OCI-LY3 (cell line): ENCODE measurements around the gene PORCN.

Experiments
- H2AFZ ChIP-seq: fragments of 200-600, 300-600 bp; shearing (Covaris generic); 2 replicates; pipeline ENCODE4 v1.6.0; 2014; ENCODE audit warnings: antibody characterized with exemption, low read depth, low read length
- H3K27ac ChIP-seq: fragments of 200-600, 300-600 bp; sonication (generic); 2 replicates; pipeline ENCODE4 v1.5.1; 2014; ENCODE audit warnings: mild to moderate bottlenecking, low read length, moderate library complexity, mixed read lengths
- H3K27me3 ChIP-seq: fragments of 200-600, 300-600 bp; sonication (generic); 2 replicates; pipeline ENCODE4 v1.6.1; 2014; ENCODE audit warnings: low read depth, low read length, mixed read lengths
- H3K36me3 ChIP-seq: fragments of 200-600, 300-600 bp; sonication (generic); replicated peaks from 2 replicates; pipeline ENCODE3; 2014; ENCODE audit warnings: low read depth, low read length, mixed read lengths
- H3K4me1 ChIP-seq: fragments of 300-600, 200-600 bp; sonication (generic); 2 replicates; pipeline ENCODE4 v1.6.1; 2014; ENCODE audit warnings: low read length, mixed read lengths
- H3K4me2 ChIP-seq: fragments of 200-600, 300-600 bp; sonication (generic); 2 replicates; pipeline ENCODE4 v1.6.1; 2014; ENCODE audit warnings: low read length, mixed read lengths
- H3K4me3 ChIP-seq: fragments of 300-600, 200-600 bp; sonication (generic); 2 replicates; pipeline ENCODE4 v1.5.1; 2014; ENCODE audit warnings: antibody characterized with exemption, mild to moderate bottlenecking, low read length, moderate library complexity
- H3K79me2 ChIP-seq: fragments of 300-600, 200-600 bp; shearing (Covaris generic); 2 replicates; pipeline ENCODE4 v1.6.1; 2014; ENCODE audit warnings: mild to moderate bottlenecking, low read length, mixed read lengths
- H3K9ac ChIP-seq: fragments of 300-600, 200-600 bp; shearing (Covaris generic); 2 replicates; pipeline ENCODE4 v1.6.0; 2014; ENCODE audit warnings: mild to moderate bottlenecking, low read length, moderate library complexity
- H3K9me3 ChIP-seq: fragments of 200-600, 300-600 bp; shearing (Covaris generic); 2 replicates; pipeline ENCODE4 v1.6.1; 2014; ENCODE audit warnings: low read length, mixed read lengths; ENCODE audit not compliant: insufficient read depth
- H4K20me1 ChIP-seq: fragments of 200-600, 300-600 bp; sonication (generic); 2 replicates; pipeline ENCODE4 v1.6.1; 2016; ENCODE audit warnings: low read length, mixed read lengths; ENCODE audit not compliant: insufficient read depth
- EZH2phosphoT487 ChIP-seq: fragments of 200-600 bp; shearing (Covaris generic); IDR thresholded peaks from 2 replicates; pipeline ENCODE4 v1.6.1; 2018; ENCODE audit warnings: antibody characterized with exemption, mixed run types, low read depth
- TF ChIP-seq, protein P1 (sequence below): fragments of 200-600, 300-600 bp; sonication (generic); IDR thresholded peaks from 2 replicates; pipeline ENCODE4 v1.5.1; 2014; ENCODE audit warnings: antibody characterized with exemption, low read length, low read depth

Gene PORCN

DNA sequence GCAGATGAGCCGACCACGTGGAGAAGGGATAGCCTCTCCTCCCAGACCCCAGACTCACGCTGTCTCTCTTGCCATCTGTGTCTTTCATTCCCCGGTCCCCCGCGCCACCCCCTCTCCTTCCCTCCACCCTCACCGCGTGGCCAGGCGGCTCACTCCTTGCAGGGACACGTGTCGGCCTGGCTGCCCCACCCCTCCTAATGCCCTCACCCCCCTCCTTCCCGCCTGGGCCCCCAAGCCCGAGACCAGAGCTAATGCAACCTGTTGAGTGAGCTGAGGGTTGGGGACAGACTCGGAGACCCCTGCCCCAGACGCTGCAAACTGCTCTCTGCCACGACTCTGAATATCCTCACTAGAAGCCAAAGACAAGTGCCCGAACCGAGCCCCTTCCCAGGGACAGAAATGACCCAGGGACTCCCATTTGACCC is 40.5 kb upstream of the PORCN start:
- peak overlapping the region; percentile 95 for H3K4me2 ChIP-seq
- H3K27ac ChIP-seq = peak overlapping the region; percentile 66
- TF ChIP-seq, protein P1, sequence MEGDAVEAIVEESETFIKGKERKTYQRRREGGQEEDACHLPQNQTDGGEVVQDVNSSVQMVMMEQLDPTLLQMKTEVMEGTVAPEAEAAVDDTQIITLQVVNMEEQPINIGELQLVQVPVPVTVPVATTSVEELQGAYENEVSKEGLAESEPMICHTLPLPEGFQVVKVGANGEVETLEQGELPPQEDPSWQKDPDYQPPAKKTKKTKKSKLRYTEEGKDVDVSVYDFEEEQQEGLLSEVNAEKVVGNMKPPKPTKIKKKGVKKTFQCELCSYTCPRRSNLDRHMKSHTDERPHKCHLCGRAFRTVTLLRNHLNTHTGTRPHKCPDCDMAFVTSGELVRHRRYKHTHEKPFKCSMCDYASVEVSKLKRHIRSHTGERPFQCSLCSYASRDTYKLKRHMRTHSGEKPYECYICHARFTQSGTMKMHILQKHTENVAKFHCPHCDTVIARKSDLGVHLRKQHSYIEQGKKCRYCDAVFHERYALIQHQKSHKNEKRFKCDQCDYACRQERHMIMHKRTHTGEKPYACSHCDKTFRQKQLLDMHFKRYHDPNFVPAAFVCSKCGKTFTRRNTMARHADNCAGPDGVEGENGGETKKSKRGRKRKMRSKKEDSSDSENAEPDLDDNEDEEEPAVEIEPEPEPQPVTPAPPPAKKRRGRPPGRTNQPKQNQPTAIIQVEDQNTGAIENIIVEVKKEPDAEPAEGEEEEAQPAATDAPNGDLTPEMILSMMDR = no peak
- TF ChIP-seq EZH2phosphoT487 = no peak
- H3K36me3 ChIP-seq = peaks cover 15% of the 10 kb centered on the region
- peaks cover 18% of the 10 kb centered on the region for H3K4me1 ChIP-seq
- no peaks in the 10 kb centered on the region for H4K20me1 ChIP-seq
- peaks cover 52% of the 10 kb centered on the region for H3K79me2 ChIP-seq
- peak overlapping the region; percentile 39; the same call in 1 of the 2 replicates for H2AFZ ChIP-seq
- H3K9ac ChIP-seq = peak overlapping the region; percentile 98
- no peaks in the 10 kb centered on the region for H3K27me3 ChIP-seq
- peak overlapping the region; percentile 94 for H3K4me3 ChIP-seq
- H3K9me3 ChIP-seq = no peaks in the 10 kb centered on the region

- Histone ChIP-seq H2AFZ (peak overlapping the region; percentile 94), H3K4me2 (peak overlapping the region; percentile 95), H3K9me3 (no peaks in the 10 kb centered on the region), H3K36me3 (peaks cover 12% of the 10 kb centered on the region), H3K79me2 (peaks cover 49% of the 10 kb centered on the region), H3K4me3 (peak overlapping the region; percentile 94), H3K4me1 (peaks cover 18% of the 10 kb centered on the region), H3K27ac (peak overlapping the region; percentile 66), H3K9ac (peak overlapping the region; percentile 98), H3K27me3 (no peaks in the 10 kb centered on the region), H4K20me1 (no peaks in the 10 kb centered on the region)
- no peak for TF ChIP-seq EZH2phosphoT487
- TF ChIP-seq, protein P1 = peak; percentile 62
These were observed 39.8 kb upstream of the PORCN start for GRCh38 chrX:48468693-48469691.

DNA sequence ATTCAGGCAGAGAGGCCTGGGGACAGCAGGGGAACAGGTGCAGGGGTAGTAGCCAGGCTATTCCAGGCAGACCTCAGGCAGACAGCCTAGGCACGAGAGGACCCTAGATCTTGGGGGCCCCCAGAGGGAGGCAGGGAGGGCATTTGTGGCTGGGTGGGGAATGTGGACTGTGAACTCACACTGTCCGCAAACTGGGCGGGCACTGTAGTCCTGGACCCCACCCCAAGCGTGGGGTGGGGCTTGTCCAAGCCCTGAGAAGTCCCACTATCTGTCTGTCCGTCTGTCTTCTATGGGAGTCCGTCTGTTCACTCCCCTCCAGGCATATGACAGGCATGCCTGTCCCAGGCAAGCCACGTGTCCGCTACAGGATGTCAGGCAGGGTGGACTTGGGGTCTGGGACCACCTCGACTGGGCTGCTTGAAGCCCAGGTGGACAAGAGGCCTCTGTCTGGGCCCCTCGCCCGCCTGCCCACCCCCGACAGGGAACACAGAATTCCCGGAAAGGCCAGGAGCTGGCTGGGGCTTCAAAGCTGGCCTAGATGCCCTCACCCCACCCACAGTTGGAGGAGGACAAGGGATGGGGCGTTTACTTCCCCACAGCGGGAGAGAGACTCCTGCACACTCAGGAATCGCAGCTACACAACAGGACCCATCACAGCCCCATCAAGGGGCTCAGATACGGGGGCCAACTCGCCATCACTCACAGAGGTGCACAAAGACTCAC is 38.5 kb upstream of the PORCN start, which contains the start of gene SLC38A5:
TSS of gene SLC38A5 (minus strand) at position 151 of the 723 bp plus-strand sequence. CDS start 2,336 bp downstream, outside the sequence.
- TF ChIP-seq, protein P1 = no peak
- TF ChIP-seq EZH2phosphoT487 = no peak
- H3K27ac ChIP-seq = peak within 1 kb of the TSS; percentile 66
- peak within 1 kb of the TSS; percentile 98 for H3K9ac ChIP-seq
- peak within 1 kb of the TSS; percentile 94 for H2AFZ ChIP-seq
- peaks cover 27% of the 10 kb centered on the region for H3K4me1 ChIP-seq
- peak within 1 kb of the TSS; percentile 94 for H3K4me3 ChIP-seq
- peaks cover 46% of the 10 kb centered on the region for H3K79me2 ChIP-seq
- peaks cover 8% of the 10 kb centered on the region for H3K36me3 ChIP-seq
- peak within 1 kb of the TSS; percentile 95 for H3K4me2 ChIP-seq
- no peaks in the 10 kb centered on the region for H3K27me3 ChIP-seq
- no peaks in the 10 kb centered on the region for H3K9me3 ChIP-seq
- no peaks in the 10 kb centered on the region for H4K20me1 ChIP-seq

GRCh38 chrX:48470833-48471118 is 38.0 kb upstream of the PORCN start:
- H3K4me2 ChIP-seq = no peak overlapping the region
- H3K4me3 ChIP-seq = no peak overlapping the region
- peaks cover 45% of the 10 kb centered on the region for H3K79me2 ChIP-seq
- no peak for TF ChIP-seq EZH2phosphoT487
- TF ChIP-seq, protein P1 = no peak
- no peaks in the 10 kb centered on the region for H4K20me1 ChIP-seq
- H3K9ac ChIP-seq = no peak overlapping the region
- no peak overlapping the region for H2AFZ ChIP-seq
- H3K9me3 ChIP-seq = no peaks in the 10 kb centered on the region
- peaks cover 27% of the 10 kb centered on the region for H3K4me1 ChIP-seq
- H3K27ac ChIP-seq = no peak overlapping the region
- peaks cover 6% of the 10 kb centered on the region for H3K36me3 ChIP-seq
- H3K27me3 ChIP-seq = no peaks in the 10 kb centered on the region
